ENCODE results near the gene FOXK1.

The FOXK1 gene

GRCh38 chr7:4700577-4701235 is 18.6 kb downstream of the FOXK1 start:
- FAIRE-seq: no peak

GRCh38 chr7:4702961-4703512 is 20.9 kb downstream of the FOXK1 start:
- FAIRE-seq: no peak

GRCh38 chr7:4703532-4703931 is 21.4 kb downstream of the FOXK1 start:
- FAIRE-seq: no peak

- FAIRE-seq: no peak
Observed at GRCh38 chr7:4706384-4707216, 24.5 kb downstream of the FOXK1 start.

GRCh38 chr7:4707217-4707741 is 25.2 kb downstream of the FOXK1 start:
- FAIRE-seq: no peak

DNA sequence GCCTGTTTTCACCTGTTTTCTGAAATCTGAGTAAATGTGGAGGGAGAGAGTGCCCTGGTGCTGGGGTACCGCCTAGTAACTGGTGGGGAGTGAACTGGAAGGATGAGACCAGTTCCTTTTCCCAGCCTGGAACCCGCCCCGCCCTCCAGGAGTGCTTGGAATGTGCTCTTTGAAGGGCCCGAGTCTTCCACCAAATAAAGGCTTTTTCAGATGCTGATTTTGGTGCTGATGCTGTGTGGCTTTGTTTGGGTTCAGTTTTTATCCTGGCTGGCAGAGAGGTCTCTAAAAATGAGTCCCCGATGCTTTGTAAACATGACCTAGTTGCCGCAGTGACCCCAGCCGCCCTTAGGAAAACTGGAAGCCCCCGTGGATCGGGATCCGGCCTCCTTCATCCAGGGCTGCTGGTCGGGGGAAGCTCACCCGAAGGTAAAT is 25.9 kb downstream of the FOXK1 start:
- FAIRE-seq: no peak

DNA sequence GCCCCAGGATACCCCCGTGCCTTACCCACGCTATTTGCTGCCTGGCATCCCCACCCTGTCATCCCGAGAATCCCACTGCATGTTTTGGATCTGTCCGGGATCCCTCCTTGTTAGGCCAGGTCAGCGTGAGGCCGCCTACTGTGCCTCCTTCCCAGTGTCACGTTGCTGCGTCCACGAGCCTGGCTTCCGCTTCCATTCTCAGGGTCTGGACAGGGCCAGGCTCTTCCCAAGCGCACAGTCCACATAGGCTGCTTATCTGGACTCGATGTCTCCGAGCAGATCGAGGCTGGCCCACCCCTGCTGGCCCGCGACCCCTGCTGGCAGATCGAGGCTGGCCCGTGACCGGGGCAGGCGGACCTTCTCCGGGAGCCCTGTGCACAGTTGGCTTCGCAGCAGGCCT is 27.1 kb downstream of the FOXK1 start:
- FAIRE-seq: no peak

DNA sequence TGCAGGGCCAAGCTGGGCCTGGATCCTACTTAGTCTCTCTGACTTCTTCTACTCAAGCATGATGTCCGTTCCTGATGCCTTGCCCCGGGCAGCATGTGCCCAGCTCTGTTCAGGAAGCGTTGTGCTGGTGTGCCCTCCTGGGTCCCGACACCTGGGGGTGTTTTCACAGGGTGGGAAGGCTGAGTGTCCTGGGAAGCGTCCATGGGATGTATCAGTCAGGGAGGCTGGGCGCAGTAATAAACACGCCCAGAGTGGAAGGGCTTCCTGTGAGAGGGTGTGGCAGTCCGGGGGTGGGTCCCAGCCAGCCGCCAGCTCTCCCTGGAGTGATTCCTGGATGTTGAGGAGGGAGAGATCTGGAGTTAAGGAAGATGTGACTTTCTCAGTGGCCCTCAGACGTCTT is 29.0 kb downstream of the FOXK1 start:
- no peak for FAIRE-seq

GRCh38 chr7:4711634-4712033 is 29.5 kb downstream of the FOXK1 start:
- no peak for FAIRE-seq

- no peak for FAIRE-seq
Observed at GRCh38 chr7:4712281-4713182, 30.4 kb downstream of the FOXK1 start.

GRCh38 chr7:4713183-4713784 is 31.2 kb downstream of the FOXK1 start:
- FAIRE-seq: no peak

GRCh38 chr7:4714161-4714700 is 32.1 kb downstream of the FOXK1 start:
- FAIRE-seq: no peak

- no peak for FAIRE-seq
Observed at GRCh38 chr7:4714767-4715409, 32.8 kb downstream of the FOXK1 start.

DNA sequence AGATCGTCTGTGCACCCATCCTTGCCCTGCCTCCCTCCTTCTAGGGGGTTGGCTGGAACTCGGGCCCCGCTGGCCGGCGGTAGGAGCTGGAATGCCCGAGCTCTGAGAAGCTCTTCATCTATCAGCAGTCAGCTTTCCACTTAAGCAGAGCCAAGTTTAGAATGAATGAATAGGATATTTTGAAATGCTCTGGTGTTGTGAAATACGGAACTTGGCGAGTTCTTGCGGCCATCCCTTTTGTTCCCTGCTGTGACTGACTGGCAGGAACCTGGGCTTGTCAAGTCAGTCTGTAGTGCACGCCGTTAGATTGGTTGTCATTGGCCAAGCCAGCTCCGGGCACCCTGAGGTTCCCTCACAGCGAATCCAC is 33.3 kb downstream of the FOXK1 start:
- FAIRE-seq: no peak

- no peak for FAIRE-seq
Observed at GRCh38 chr7:4716946-4717795, 35.1 kb downstream of the FOXK1 start.

GRCh38 chr7:4718075-4718474 is 36.0 kb downstream of the FOXK1 start:
- no peak for FAIRE-seq

GRCh38 chr7:4720225-4720624 is 38.1 kb downstream of the FOXK1 start:
- no peak for FAIRE-seq

GRCh38 chr7:4722308-4722707 is 40.2 kb downstream of the FOXK1 start:
- FAIRE-seq: no peak

- no peak for FAIRE-seq
Observed at GRCh38 chr7:4722960-4723630, 41.0 kb downstream of the FOXK1 start.

- no peak for FAIRE-seq
Observed at GRCh38 chr7:4724648-4725013, 42.5 kb downstream of the FOXK1 start.

Measured in TTC549 (cell line).